ENCODE results near the gene RHEX. TPM values are rescaled to one million over a fixed set of nuclear protein-coding genes. Genes with fewer than 3 reads are reported as not detected.
"Not testable (repeated sequence)": the region's sequence is repeated elsewhere in the genome, so short reads cannot be mapped to it uniquely, and the experiment has no call there.

Gene RHEX
- total RNA-seq, 2 donors from 2014 or later: 0.86 TPM; not detected in 1

DNA sequence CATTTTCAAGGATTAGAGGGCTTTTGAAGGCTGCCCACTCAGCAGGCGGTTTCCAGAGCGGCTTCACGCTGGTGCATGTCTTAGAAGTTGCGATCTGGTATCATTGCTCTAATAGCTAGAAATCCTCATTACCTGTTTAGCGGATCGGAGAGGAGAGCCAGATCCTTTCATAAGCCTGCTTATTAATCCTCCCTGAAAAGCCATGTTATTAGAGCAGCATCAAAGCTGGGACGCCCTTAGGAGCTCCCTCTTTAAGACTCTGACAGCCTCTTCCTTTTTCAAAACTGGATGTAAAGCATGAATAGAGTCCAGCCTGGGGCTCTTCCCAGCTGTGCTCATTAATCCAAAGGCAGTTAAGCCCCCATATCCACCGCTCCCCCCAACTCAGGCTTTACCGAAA is 15.4 kb upstream of the RHEX start:
- no peaks in the 10 kb centered on the region for H3K36me3 Mint-ChIP-seq
- ATAC-seq: no peak
- DNase-seq (ENCODE audit: low spot score): no peak
- H3K4me3 Mint-ChIP-seq: no peak overlapping the region
- H3K27me3 Mint-ChIP-seq: peaks cover 25 to 26% of the 10 kb centered on the region in 2 donors
- H3K4me1 Mint-ChIP-seq (ENCODE audit: low read depth in 2 of 2): peaks cover 6% of the 10 kb centered on the region in 2 donors
- H3K9me3 Mint-ChIP-seq: no peaks in the 10 kb centered on the region
- H3K27ac Mint-ChIP-seq: no peak overlapping the region

DNA sequence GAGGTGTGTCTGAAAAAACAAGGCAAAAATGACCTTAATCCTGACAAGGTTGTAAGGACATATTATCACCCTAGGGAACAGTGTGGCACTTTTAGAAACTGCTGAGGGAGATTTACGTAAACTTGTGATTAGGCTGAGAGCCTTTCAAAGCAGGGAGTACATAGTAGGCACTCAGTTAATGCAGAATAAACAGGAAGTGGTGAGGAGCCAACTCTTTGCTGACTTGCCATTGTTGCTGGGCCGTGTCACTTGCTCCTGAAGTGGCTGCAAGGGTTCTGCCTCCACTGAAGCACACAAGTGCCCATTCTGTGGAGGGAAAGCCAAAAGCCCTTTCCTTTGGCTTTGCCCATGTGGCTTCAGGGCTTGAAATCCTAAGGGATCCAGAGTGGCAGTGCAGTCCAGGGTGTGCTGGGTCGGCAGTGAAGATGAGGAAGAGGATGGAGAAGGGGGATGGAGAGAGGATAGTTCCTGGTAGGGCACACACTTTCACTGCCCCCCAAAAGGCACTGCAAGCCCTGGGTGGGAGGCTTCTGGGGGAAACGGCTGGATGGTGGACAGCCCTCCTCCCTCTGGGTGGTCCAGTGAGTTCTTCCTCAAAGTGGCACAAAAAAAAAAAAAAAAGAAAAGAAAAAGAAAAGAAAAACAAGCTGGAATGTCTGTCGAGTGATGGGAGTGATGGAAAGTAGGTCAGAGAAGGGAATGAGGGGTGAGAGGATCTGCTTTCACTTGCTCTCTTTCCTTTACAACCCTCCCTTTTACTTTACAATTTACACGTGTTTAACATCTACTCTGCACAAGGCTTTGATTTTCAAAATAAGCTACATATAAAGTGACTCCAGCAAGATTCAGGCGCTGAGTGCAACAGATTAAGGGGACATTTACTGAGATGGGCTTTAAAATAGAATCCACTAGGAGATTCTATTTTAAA is 13.7 kb upstream of the RHEX start:
- ATAC-seq (no peak), DNase-seq (ENCODE audit: low spot score) (no peak)
- peak overlapping the region; percentile 36 for H3K4me3 Mint-ChIP-seq
- no peaks in the 10 kb centered on the region for H3K9me3 Mint-ChIP-seq
- peaks cover 6% of the 10 kb centered on the region in 2 donors for H3K4me1 Mint-ChIP-seq (ENCODE audit: low read depth in 2 of 2)
- H3K27me3 Mint-ChIP-seq: peaks cover 13 to 25% of the 10 kb centered on the region in 2 donors
- no peaks in the 10 kb centered on the region for H3K36me3 Mint-ChIP-seq
- H3K27ac Mint-ChIP-seq: peak overlapping the region in 1 of 2 donors; percentile 34

DNA sequence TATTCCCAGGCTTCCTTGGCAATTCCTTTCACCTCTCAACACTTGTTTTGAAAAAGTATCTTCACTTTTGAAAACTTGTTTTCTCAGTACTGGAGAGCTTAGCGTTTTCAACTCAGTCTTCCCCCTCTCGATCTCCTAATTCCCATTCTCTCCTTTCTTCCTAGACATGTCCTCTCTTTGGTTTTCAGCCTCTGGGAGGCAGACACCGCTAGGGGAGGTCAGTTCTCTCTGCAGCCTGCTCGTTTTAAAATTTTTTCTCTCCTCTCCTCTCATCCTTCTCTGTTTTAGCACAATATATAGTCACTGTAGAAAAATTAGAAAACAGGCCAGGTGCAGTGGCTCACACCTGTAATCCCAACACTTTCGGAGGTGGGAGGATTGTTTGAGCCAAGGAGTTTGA is 12.6 kb upstream of the RHEX start:
- ATAC-seq (no peak), DNase-seq (ENCODE audit: low spot score) (no peak)
- Mint-ChIP-seq H3K4me3 (no peak overlapping the region), H3K36me3 (no peaks in the 10 kb centered on the region), H3K4me1 (ENCODE audit: low read depth in 2 of 2) (peaks cover 6% of the 10 kb centered on the region in 2 donors), H3K27ac (no peak overlapping the region), H3K9me3 (no peaks in the 10 kb centered on the region), H3K27me3 (peaks cover 13 to 19% of the 10 kb centered on the region in 2 donors)

DNA sequence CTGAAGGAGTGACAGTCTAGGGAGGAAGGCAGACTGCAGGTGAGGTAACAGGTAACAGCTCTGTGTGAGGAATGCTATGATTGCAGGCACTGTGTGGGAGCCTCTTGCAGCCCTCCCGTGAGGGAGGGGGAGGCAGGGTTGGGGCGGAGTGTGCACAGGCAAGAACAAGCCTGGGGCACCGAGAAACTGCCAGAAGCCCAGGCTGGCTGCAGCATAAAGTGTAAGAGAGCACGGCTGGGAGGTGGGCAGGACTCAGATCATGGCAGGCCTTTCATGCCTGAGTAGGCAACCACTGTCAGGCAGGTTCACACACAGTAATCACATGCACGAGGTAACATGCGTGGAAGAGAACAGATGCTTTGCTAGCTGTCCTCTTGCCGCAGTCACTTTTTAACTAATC is 11.3 kb upstream of the RHEX start:
- H3K4me3 Mint-ChIP-seq: no peak overlapping the region
- H3K9me3 Mint-ChIP-seq: no peaks in the 10 kb centered on the region
- no peaks in the 10 kb centered on the region for H3K36me3 Mint-ChIP-seq
- H3K27ac Mint-ChIP-seq: no peak overlapping the region
- ATAC-seq: peak; percentile 33 to 53
- H3K4me1 Mint-ChIP-seq (ENCODE audit: low read depth in 2 of 2): peaks cover 6% of the 10 kb centered on the region in 2 donors
- DNase-seq (ENCODE audit: low spot score): no peak
- peaks cover 13 to 16% of the 10 kb centered on the region in 2 donors for H3K27me3 Mint-ChIP-seq

DNA sequence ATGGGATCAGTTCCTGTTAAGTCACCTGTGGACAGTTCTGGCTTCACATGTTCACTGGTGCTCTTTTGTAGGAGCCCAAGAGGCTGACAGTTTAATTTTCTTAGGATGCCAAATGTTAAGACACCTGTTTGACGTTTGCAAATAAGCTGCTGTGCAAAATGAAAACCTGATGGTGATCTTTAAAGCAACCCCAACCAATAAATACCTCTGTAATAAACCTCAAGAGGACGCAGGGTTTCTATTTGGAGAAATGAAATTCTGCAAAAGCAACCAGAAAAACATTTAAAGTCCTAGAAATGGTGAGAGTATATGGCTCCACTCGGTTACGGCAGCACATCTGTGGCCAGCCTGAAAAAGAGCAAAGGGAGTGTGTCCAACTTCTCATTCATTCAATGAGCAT is 5.7 kb upstream of the RHEX start:
- no peaks in the 10 kb centered on the region for H3K9me3 Mint-ChIP-seq
- ATAC-seq: no peak

DNA sequence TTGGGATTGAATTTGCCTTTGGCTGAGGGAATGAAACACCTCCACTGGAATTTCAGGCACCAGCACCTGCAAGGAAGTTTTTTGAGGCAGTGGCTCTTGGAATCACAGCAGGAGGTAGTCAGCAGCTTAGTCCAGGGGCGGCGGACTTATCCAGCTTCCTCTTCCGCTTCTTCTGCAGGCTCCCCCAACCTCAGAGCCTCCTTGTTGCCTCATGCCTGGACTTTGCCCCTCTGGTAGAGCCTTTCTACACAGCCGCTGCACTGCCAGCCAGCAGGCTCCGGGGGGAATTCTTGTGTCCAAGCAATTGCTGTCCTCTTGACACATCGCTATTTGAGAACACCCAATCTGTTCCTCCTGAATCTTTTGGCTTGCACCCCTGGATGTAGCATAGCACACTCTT is 4.4 kb upstream of the RHEX start:
- no peak for DNase-seq (ENCODE audit: low spot score)
- H3K36me3 Mint-ChIP-seq: no peaks in the 10 kb centered on the region
- peak overlapping the region in 1 of 2 donors; percentile 38 for H3K27ac Mint-ChIP-seq
- H3K27me3 Mint-ChIP-seq: peaks cover 19% of the 10 kb centered on the region in 2 donors
- no peak for ATAC-seq
- peaks cover 14 to 16% of the 10 kb centered on the region in 2 donors for H3K4me1 Mint-ChIP-seq (ENCODE audit: low read depth in 2 of 2)
- H3K9me3 Mint-ChIP-seq: no peaks in the 10 kb centered on the region
- no peak overlapping the region for H3K4me3 Mint-ChIP-seq

More for the DNA sequence above, 5.7 kb upstream of the RHEX start:
- Mint-ChIP-seq H3K27ac (no peak overlapping the region), H3K27me3 (peaks cover 19% of the 10 kb centered on the region in 2 donors), H3K4me3 (no peak overlapping the region), H3K4me1 (ENCODE audit: low read depth in 2 of 2) (peaks cover 8% of the 10 kb centered on the region in 2 donors), H3K36me3 (no peaks in the 10 kb centered on the region)
- no peak for DNase-seq (ENCODE audit: low spot score)

DNA sequence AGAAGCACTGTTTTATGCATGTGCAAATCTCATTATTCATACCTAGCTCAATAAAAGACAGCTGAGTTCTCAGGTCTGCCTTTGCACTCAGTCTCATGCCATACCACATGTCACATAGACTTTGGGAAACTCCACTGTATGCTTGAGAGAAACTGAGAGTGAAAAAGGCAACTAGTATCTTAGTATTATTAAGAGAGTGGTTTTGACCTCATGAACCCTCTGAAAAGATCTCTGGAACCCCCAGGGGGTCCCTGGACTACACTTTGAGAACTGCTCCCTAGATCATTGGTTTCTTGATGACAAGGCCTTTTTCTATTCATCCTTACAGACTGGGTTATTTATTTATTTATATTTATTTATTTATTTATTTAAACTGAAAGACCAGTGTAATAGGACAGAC is 3.7 kb upstream of the RHEX start:
- H3K4me1 Mint-ChIP-seq (ENCODE audit: low read depth in 2 of 2): peaks cover 14 to 16% of the 10 kb centered on the region in 2 donors
- no peak overlapping the region for H3K4me3 Mint-ChIP-seq
- DNase-seq (ENCODE audit: low spot score): no peak
- no peaks in the 10 kb centered on the region for H3K9me3 Mint-ChIP-seq
- peak in 1 of 2 donors; percentile 48 for ATAC-seq
- no peak overlapping the region for H3K27ac Mint-ChIP-seq
- H3K36me3 Mint-ChIP-seq: no peaks in the 10 kb centered on the region
- peaks cover 19% of the 10 kb centered on the region in 2 donors for H3K27me3 Mint-ChIP-seq

DNA sequence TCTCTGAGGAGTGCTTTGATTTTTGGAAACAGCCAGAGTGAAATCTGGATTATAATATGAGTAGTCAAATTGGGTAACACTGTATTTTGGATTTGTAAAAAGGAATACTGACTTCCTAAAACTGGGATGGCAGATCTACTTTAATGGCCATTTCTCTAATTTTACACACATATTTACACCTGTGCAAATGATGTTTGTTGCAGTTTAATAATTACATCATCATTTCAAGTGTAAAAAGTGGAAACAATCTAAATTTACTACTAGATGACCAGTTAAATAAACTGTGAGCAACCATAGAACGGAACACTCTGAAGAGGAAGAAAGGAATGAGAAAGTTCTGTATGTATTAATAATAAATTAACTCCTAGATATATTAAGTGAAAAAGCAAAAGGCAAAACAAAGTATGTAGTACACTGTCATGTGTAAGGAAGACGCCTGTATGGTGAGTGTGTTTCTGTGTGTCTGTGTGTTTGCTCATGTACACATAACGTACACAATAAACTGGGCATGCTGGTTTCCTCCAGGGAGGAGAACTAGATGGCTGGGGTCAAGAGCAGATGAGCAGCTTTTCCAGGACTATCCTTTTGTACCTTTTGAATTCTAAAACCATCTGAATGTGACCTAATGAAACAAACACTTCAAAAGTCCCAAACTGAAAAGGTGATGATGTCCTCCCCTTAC is 2.9 kb upstream of the RHEX start:
- ATAC-seq (no peak), DNase-seq (ENCODE audit: low spot score) (no peak)
- Mint-ChIP-seq H3K27ac (no peak overlapping the region), H3K36me3 (no peaks in the 10 kb centered on the region), H3K4me1 (ENCODE audit: low read depth in 2 of 2) (peaks cover 14 to 16% of the 10 kb centered on the region in 2 donors), H3K27me3 (peaks cover 19% of the 10 kb centered on the region in 2 donors), H3K9me3 (no peaks in the 10 kb centered on the region), H3K4me3 (no peak overlapping the region)

DNA sequence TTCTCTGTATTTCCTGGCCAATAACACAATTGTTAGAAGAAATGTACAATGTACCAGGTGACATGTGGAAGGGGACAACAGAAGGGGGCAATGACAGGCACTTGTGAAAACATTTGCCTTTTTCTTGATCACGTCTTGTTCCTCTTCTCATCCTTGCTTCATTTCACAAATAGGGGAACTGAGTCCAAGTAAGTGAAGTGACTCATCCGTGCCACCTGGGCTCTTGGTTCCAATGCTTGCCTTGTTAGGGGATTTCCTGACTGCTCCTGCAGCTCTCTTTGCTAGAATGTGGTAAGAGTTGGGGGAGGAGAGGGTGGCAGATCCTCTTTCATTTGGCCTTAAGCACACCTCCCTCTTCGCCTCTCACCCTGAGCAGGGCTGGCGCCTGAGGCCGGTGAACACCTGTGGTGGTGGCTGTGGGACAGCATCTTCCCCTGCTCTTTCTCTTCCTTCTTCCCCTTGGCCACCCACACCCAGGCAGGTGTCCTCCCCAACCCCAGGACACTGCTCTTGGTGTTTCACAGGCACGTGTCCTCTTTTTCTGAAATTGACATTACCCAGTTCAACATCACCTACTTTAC is 2.2 kb upstream of the RHEX start:
- peak; percentile 69 for DNase-seq (ENCODE audit: low spot score)
- peak overlapping the region; percentile 54 to 58 for H3K27ac Mint-ChIP-seq
- H3K9me3 Mint-ChIP-seq: no peaks in the 10 kb centered on the region
- H3K36me3 Mint-ChIP-seq: no peaks in the 10 kb centered on the region
- ATAC-seq: peak; percentile 74 to 76
- peak overlapping the region; percentile 26 for H3K4me3 Mint-ChIP-seq
- peaks cover 19% of the 10 kb centered on the region in 2 donors for H3K27me3 Mint-ChIP-seq
- H3K4me1 Mint-ChIP-seq (ENCODE audit: low read depth in 2 of 2): peaks cover 14 to 16% of the 10 kb centered on the region in 2 donors

DNA sequence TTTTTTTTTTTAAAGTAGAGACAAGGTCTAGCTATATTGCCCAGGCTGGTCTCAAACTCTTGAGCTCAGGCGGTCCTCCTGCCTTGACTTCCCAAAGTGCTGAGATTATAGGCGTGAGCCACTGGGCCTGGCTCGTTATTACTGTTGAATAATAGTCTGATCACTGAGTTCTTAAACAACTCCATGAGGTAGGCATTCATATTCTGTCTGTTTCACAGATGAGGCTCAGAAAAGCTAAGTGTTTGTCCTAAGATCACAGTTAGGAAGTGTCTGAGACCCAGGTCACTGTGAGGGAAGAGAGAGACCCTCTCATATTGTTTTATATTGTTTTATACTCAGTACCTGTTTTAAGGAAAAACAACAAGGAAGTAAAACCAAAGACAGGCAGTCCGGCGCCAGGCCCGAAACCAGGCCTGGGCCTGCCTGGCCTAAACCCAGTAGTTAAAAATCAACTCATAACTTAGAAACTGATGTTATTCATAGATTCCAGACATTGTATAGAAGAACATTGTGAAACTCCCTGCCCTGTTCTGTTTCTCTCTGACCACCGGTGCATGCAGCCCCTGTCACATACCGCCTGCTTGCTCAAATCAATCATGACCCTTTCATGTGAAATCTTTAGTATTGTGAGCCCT is 625 bp upstream of the RHEX start:
- H3K36me3 Mint-ChIP-seq; H3K9me3 Mint-ChIP-seq; ATAC-seq; DNase-seq (ENCODE audit: low spot score); H3K4me3 Mint-ChIP-seq: not testable (repeated sequence)
- peak overlapping the region in 1 of 2 donors; percentile 24 for H3K27ac Mint-ChIP-seq
- H3K27me3 Mint-ChIP-seq: peaks cover 19 to 22% of the 10 kb centered on the region in 2 donors
- H3K4me1 Mint-ChIP-seq (ENCODE audit: low read depth in 2 of 2): peaks cover 14 to 16% of the 10 kb centered on the region in 2 donors

DNA sequence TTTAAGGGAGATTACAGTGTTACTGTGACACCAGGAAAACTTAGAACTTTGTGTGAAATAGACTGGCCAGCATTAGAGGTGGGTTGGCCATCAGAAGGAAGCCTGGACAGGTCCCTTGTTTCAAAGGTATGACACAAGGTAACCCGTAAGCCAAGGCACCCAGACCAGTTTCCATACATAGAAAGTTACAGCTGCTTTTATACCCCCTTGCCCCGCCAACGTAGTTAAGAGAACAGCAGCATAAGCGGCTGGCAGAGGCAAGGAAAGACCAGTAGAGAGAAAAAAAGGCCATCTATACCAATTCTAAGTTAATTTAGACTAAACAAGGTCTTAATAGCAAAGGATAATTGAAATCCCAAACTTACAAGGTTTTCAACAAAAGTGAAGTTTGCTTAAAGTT is 643 bp downstream of the RHEX start:
- Mint-ChIP-seq H3K27me3 (peaks cover 11 to 15% of the 10 kb centered on the region in 2 donors), H3K4me1 (ENCODE audit: low read depth in 2 of 2) (peaks cover 14 to 16% of the 10 kb centered on the region in 2 donors), H3K27ac (peak overlapping the region; percentile 0 to 24), H3K4me3 (peak overlapping the region; percentile 9)
- not testable (repeated sequence) for H3K9me3 Mint-ChIP-seq; H3K36me3 Mint-ChIP-seq; DNase-seq (ENCODE audit: low spot score); ATAC-seq

DNA sequence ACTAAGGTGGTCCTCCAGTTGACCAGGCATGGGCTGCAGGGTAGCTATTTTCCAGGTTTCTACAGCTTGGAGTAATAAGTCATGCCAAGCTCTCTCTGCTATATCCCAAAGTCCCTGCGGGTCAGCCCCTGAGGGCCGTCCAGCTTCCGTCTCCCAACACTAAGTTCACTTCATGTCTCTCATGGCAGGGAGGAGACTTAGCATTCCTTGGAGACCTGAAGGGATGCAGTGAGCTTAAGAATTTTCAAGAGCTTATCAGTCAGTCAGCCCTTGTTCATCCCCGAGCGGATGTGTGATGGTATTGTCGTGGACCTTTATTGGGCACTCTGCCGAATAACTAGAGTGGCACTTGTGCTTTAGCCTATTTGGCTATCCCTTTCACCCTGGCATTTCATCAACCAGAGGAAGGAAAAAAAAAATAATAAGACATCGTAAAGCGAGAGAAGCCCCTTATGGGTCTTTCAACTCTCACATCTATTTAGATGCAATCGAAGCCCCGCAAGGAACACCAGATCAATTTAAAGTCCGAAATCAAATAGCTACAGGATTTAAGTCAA is 2.2 kb downstream of the RHEX start:
- not testable (repeated sequence) for H3K36me3 Mint-ChIP-seq; DNase-seq (ENCODE audit: low spot score); H3K9me3 Mint-ChIP-seq; H3K4me3 Mint-ChIP-seq; ATAC-seq
- Mint-ChIP-seq H3K27me3 (peaks cover 6 to 13% of the 10 kb centered on the region in 2 donors), H3K27ac (peak overlapping the region in 1 of 2 donors; percentile 28), H3K4me1 (ENCODE audit: low read depth in 2 of 2) (peaks cover 14 to 16% of the 10 kb centered on the region in 2 donors)
